Gastrocnemius medialis (tissue), 4 donors: ENCODE data around the gene HAGHL.

ENCODE experiments used
- POLR2A ChIP-seq, 2 donors: fragments of 450-650 bp; IDR thresholded peaks; one replicate each; pipeline ENCODE4 v1.6.1; 2017; ENCODE audit warnings: antibody characterized with exemption in 2 of 2, mild to moderate bottlenecking in 2 of 2, moderate library complexity in 2 of 2
- TF ChIP-seq, protein P1 (sequence below), 5 experiments: fragments of 450-650 bp in 3 of 5; fragments of 200-600 bp in 2 of 5; sonication (generic) in 2 of 5; IDR thresholded peaks in 4 of 5; conservative IDR thresholded peaks in 1 of 5; 1 replicate in 4 of 5; 2 replicates in 1 of 5; pipeline ENCODE4 v1.5.1; 2016 to 2019; ENCODE audit warnings: antibody characterized with exemption in 5 of 5, mild to moderate bottlenecking in 3 of 5, moderate library complexity in 3 of 5

DNA sequence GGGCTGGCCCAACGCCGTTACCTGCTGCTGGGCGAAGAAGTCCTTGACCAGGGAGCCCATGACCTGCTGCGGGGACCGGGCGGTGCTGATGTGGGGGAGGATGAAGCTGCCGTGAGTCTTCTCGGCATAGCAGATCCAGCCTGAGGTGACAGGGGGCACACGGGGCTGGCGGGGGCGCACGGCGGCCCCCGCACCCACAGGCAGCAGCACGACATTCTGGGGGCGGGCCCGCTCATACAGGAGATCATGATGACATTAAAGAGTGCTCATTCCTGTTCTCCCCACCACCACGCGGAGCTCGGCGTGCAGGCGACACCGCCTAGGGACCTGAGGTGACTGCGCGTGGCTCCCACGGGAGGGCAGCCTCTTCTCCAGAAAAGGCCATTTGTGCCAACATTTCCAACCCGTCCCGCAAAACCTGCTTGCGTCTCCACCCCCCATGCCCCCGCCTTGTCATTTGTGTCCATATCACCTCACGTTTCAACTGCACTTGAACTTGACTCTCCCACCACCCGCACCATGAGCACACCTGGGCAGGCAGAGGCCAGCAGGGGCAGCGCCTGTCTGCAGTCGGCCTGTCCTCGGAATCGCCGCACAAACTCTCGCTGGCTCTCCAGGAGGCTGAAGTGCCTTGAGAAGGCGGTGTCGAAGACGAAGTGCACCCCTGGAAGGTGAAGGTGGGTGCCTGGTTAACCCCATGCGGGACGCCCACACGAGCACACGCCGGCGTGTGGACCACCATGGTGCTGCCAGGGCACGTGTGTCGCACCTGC, 7.5 kb downstream of the HAGHL start:
- no peak for TF ChIP-seq POLR2A (IDR thresholded peaks at IDR 0.05)
- TF ChIP-seq, protein P1, sequence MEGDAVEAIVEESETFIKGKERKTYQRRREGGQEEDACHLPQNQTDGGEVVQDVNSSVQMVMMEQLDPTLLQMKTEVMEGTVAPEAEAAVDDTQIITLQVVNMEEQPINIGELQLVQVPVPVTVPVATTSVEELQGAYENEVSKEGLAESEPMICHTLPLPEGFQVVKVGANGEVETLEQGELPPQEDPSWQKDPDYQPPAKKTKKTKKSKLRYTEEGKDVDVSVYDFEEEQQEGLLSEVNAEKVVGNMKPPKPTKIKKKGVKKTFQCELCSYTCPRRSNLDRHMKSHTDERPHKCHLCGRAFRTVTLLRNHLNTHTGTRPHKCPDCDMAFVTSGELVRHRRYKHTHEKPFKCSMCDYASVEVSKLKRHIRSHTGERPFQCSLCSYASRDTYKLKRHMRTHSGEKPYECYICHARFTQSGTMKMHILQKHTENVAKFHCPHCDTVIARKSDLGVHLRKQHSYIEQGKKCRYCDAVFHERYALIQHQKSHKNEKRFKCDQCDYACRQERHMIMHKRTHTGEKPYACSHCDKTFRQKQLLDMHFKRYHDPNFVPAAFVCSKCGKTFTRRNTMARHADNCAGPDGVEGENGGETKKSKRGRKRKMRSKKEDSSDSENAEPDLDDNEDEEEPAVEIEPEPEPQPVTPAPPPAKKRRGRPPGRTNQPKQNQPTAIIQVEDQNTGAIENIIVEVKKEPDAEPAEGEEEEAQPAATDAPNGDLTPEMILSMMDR (IDR thresholded peaks at IDR 0.05 in 4 of 5, conservative IDR thresholded peaks at IDR 0.05 in 1 of 5): no peak
